Panc1 (cell line): Measurements from ENCODE around the gene GALNT14. TPM values are rescaled to one million over a fixed set of nuclear protein-coding genes. Genes with fewer than 3 reads are reported as not detected.

Experiments
- ATAC-seq: fragments of 200-7000 bp; cut with Tn5 transposase; 2 replicates; pipeline ENCODE4 v1.9.1; 2020; ENCODE audit warnings: mild to moderate bottlenecking, moderate library complexity
- BruUV-seq: library from RNA; stranded (reverse); fragments of 400-500 nt; replicated peaks from 2 replicates; lab custom pipeline; 2021; lab: Mats Ljungman, UMichigan
- CTCF ChIA-PET: fragments of 300-600 bp; sonication (Branson Sonifier 250); formaldehyde crosslinking; loops from one replicate; lab custom pipeline; 2022; ENCODE audit warnings: antibody characterized with exemption; lab: Charles Lee
- POLR2A ChIA-PET: fragments of 300-600 bp; sonication (Branson Sonifier 250); formaldehyde crosslinking; loops from one replicate; lab custom pipeline; 2022; ENCODE audit warnings: antibody characterized with exemption; lab: Charles Lee
- DNase-seq: peaks from one replicate; pipeline ENCODE4 v3.0.0-alpha.2; 2010; ENCODE audit warnings: low read depth, low spot score
- H3K27ac ChIP-seq: 2 replicates; pipeline ENCODE4 v1.5.1; 2011; ENCODE audit warnings: mild to moderate bottlenecking, low read length, inconsistent platforms
- H3K27me3 ChIP-seq: fragments of 200-500 bp; sonication (Bioruptor generic); 2 replicates; pipeline ENCODE4 v1.6.0; 2014; ENCODE audit warnings: low read length, inconsistent platforms; ENCODE audit not compliant: control insufficient read depth, insufficient read depth
- H3K36me3 ChIP-seq: fragments of 200-500 bp; sonication (Bioruptor generic); 2 replicates; pipeline ENCODE4 v1.5.1; 2014; ENCODE audit warnings: inconsistent platforms, mild to moderate bottlenecking, low read length, moderate library complexity; ENCODE audit not compliant: control insufficient read depth, insufficient read depth
- H3K4me1 ChIP-seq: 2 replicates; pipeline ENCODE4 v1.5.1; 2011; ENCODE audit warnings: inconsistent platforms, mild to moderate bottlenecking, low read length, moderate library complexity; ENCODE audit not compliant: control insufficient read depth, insufficient read depth
- H3K4me3 ChIP-seq, 2 experiments: 2 replicates each; pipeline ENCODE4 v1.5.1; 2011 to 2012; ENCODE audit warnings: low read depth in 2 of 2, low read length in 2 of 2, mild to moderate bottlenecking in 2 of 2, inconsistent platforms in 1 of 2, moderate library complexity in 1 of 2
- H3K9me3 ChIP-seq: fragments of 200-500 bp; sonication (Bioruptor generic); 2 replicates; pipeline ENCODE4 v1.5.1; 2014; ENCODE audit warnings: low read depth, mild to moderate bottlenecking, inconsistent platforms, low read length, moderate library complexity; ENCODE audit not compliant: control insufficient read depth, insufficient read depth
- POLR2AphosphoS5 ChIP-seq: IDR thresholded peaks from 2 replicates; pipeline ENCODE4 v1.6.1; 2012; ENCODE audit warnings: mild to moderate bottlenecking, low read depth, low read length, moderate library complexity
- REST ChIP-seq, 2 experiments: IDR thresholded peaks; 2 replicates each; pipeline ENCODE4 v1.6.1; 2011 to 2012; ENCODE audit warnings: low read depth in 2 of 2, control low read depth in 1 of 2, low read length in 1 of 2, mild to moderate bottlenecking in 1 of 2, moderate library complexity in 1 of 2; ENCODE audit not compliant: insufficient read depth in 1 of 2
- SIN3A ChIP-seq: IDR thresholded peaks from 2 replicates; pipeline ENCODE4 v1.6.1; 2012; ENCODE audit warnings: low read depth, mild to moderate bottlenecking, low read length, moderate library complexity, borderline replicate concordance; ENCODE audit not compliant: insufficient read depth
- TCF7L2 ChIP-seq: IDR thresholded peaks from 2 replicates; pipeline ENCODE4 v1.6.1; 2011; ENCODE audit warnings: mild to moderate bottlenecking, low read depth, low read length, inconsistent platforms
- in situ Hi-C: cut with HindIII; loops from 2 replicates; pipeline ENCODE4 v1.10.0; 2016; ENCODE audit warnings: low sequenced_read_pairs, low pct_unique_long_range_greater_than_20kb
- intact Hi-C: fragments of 100-400 bp; cut with micrococcal nuclease; formaldehyde crosslinking; loops from one replicate; pipeline ENCODE4 v1.10.0; 2022; ENCODE audit not compliant: unreplicated experiment
- total RNA-seq: library from RNA; stranded (reverse); gene quantifications from one replicate; pipeline ENCODE4 v1.2.1, GENCODE V29; 2021; ENCODE audit not compliant: unreplicated experiment
- TF ChIP-seq, protein P1 (sequence below): fragments of 450-650 bp; IDR thresholded peaks from 2 replicates; pipeline ENCODE4 v1.5.1; 2017; ENCODE audit warnings: mild to moderate bottlenecking

GALNT14 gene
- total RNA-seq, 1 experiment from 2014 or later = 0.67 TPM

GRCh38 chr2:31078011-31078410 lies 60.2 kb downstream of the GALNT14 start:
- BruUV-seq = no TSS peak
- POLR2A ChIA-PET = no interaction called here
- DNase-seq (no peak), ATAC-seq (no peak)
- H3K27ac ChIP-seq = no peak overlapping the region
- H3K4me1 ChIP-seq = no peaks in the 10 kb centered on the region
- TF ChIP-seq, protein P1, sequence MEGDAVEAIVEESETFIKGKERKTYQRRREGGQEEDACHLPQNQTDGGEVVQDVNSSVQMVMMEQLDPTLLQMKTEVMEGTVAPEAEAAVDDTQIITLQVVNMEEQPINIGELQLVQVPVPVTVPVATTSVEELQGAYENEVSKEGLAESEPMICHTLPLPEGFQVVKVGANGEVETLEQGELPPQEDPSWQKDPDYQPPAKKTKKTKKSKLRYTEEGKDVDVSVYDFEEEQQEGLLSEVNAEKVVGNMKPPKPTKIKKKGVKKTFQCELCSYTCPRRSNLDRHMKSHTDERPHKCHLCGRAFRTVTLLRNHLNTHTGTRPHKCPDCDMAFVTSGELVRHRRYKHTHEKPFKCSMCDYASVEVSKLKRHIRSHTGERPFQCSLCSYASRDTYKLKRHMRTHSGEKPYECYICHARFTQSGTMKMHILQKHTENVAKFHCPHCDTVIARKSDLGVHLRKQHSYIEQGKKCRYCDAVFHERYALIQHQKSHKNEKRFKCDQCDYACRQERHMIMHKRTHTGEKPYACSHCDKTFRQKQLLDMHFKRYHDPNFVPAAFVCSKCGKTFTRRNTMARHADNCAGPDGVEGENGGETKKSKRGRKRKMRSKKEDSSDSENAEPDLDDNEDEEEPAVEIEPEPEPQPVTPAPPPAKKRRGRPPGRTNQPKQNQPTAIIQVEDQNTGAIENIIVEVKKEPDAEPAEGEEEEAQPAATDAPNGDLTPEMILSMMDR = no peak
- TF ChIP-seq TCF7L2 (no peak), REST (IDR thresholded peaks at IDR 0.05; ENCODE audit: insufficient read depth in 1 of 2, low read depth in 2 of 2, low read length in 1 of 2) (no peak), SIN3A (no peak), POLR2AphosphoS5 (no peak)
- intact Hi-C loops (no loop called here), in situ Hi-C loops (no loop called here)
- CTCF ChIA-PET = no interaction called here
- H3K4me3 ChIP-seq = no peak overlapping the region
- H3K27me3 ChIP-seq = no peaks in the 10 kb centered on the region; the same call in 1 of the 2 replicates
- no peaks in the 10 kb centered on the region for H3K36me3 ChIP-seq
- no peaks in the 10 kb centered on the region for H3K9me3 ChIP-seq

DNA sequence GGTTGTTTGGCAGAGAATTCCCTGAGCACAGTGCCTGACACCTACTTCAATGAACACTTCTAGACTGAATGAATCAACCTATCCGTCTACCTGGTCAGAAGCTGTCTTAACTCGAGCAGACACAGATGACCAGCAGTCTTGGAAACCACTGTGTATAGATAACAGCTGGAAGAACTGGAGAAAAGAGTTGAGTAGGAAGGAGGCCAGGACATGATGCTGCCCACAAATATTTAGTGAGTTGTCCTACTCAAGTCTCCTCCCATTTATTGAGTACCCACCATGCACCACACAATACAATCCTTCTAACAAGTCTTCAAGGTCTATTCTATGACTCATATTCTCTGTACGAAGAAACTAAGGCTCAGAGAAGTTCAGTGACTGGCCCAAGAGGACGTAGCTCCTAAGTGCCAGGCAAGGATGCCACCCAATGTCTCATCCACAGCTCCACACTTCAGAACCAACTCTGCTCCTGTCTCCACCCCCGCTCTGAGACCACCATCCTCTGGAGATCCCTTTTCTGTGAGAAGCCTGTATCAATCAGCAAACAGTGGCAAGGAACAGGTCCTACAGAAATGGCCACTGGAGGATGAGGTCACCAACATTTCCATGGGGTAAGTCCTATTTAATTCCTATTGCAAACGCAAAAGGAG lies 62.2 kb downstream of the GALNT14 start:
- ATAC-seq = no peak
- in situ Hi-C loops = no loop called here

More for the DNA sequence above, 62.2 kb downstream of the GALNT14 start:
- Histone ChIP-seq H3K4me3 (no peak overlapping the region), H3K27me3 (no peaks in the 10 kb centered on the region; the same call in 1 of the 2 replicates), H3K9me3 (no peaks in the 10 kb centered on the region), H3K36me3 (no peaks in the 10 kb centered on the region), H3K27ac (no peak overlapping the region), H3K4me1 (no peaks in the 10 kb centered on the region)
- intact Hi-C loops = no loop called here
- DNase-seq = no peak
- no TSS peak for BruUV-seq
- ChIA-PET CTCF (no interaction called here), POLR2A (no interaction called here)
- TF ChIP-seq TCF7L2 (no peak), POLR2AphosphoS5 (no peak), REST (IDR thresholded peaks at IDR 0.05; ENCODE audit: insufficient read depth in 1 of 2, low read depth in 2 of 2, low read length in 1 of 2) (no peak), SIN3A (no peak)
- TF ChIP-seq, protein P1 = no peak
